ENCODE measurements around the gene POU5F1. TPM values are rescaled to one million over a fixed set of nuclear protein-coding genes. Genes with fewer than 3 reads are reported as not detected.

The POU5F1 gene
- total RNA-seq, 2 experiments from 2014 or later = not detected

DNA sequence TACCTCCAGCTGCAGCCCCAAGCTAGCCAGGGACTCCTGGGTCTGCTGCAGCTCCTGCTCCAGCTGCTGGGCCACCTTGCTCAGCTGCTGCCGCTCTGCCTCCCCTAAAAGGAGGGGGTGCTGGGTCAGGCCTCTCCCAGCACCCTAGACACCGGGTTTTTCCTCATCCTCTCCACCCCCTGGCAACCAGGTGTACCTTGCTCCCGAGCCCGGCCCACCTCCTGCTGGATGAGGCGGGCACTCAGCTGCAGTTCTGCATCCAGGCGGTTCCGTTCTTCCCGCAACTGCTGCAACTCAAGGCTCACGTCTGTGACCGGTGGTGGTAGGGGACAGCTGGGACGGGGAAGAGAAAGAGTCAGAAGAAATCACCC is 25.5 kb downstream of the POU5F1 start:
- no peak overlapping the region for H3K27ac ChIP-seq (ENCODE audit: low read depth in 1 of 2, low read length in 2 of 2)
- ChIA-PET POLR2A (no interaction called here), CTCF (no interaction called here)
- H3K4me3 Mint-ChIP-seq = no peak overlapping the region
- H3K4me1 Mint-ChIP-seq (ENCODE audit: low read depth) = no peaks in the 10 kb centered on the region
- DNase-seq (no peak), ATAC-seq (ENCODE audit: poor library complexity) (no peak)
- peaks cover 15% of the 10 kb centered on the region for H3K36me3 ChIP-seq (ENCODE audit: insufficient read depth, low read length)
- H3K9me3 ChIP-seq (ENCODE audit: control insufficient read depth in 1 of 2, insufficient read depth in 1 of 2, low read length in 2 of 2) = no peaks in the 10 kb centered on the region
- H3K4me1 ChIP-seq (ENCODE audit: insufficient read depth, low read length) = no peaks in the 10 kb centered on the region
- no peaks in the 10 kb centered on the region for H3K27me3 ChIP-seq (ENCODE audit: control insufficient read depth in 1 of 2, insufficient read depth in 2 of 2, low read length in 2 of 2)
- intact Hi-C loops (cut with DNase I, micrococcal nuclease) = loop anchor here in 1 of 2 experiments (5.0 kb wide), 1 partner anchor 32 kb away; no protein-coding TSS in a partner anchor
- peaks cover 17% of the 10 kb centered on the region for H3K36me3 Mint-ChIP-seq (ENCODE audit: low read depth)
- H3K4me3 ChIP-seq (ENCODE audit: low read length) = no peak overlapping the region
- TF ChIP-seq, protein P1, sequence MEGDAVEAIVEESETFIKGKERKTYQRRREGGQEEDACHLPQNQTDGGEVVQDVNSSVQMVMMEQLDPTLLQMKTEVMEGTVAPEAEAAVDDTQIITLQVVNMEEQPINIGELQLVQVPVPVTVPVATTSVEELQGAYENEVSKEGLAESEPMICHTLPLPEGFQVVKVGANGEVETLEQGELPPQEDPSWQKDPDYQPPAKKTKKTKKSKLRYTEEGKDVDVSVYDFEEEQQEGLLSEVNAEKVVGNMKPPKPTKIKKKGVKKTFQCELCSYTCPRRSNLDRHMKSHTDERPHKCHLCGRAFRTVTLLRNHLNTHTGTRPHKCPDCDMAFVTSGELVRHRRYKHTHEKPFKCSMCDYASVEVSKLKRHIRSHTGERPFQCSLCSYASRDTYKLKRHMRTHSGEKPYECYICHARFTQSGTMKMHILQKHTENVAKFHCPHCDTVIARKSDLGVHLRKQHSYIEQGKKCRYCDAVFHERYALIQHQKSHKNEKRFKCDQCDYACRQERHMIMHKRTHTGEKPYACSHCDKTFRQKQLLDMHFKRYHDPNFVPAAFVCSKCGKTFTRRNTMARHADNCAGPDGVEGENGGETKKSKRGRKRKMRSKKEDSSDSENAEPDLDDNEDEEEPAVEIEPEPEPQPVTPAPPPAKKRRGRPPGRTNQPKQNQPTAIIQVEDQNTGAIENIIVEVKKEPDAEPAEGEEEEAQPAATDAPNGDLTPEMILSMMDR (IDR thresholded peaks at IDR 0.05) = no peak
- no peaks in the 10 kb centered on the region for H3K27me3 Mint-ChIP-seq
- H3K27ac Mint-ChIP-seq = no peak overlapping the region
- H3K9me3 Mint-ChIP-seq = no peaks in the 10 kb centered on the region

DNA sequence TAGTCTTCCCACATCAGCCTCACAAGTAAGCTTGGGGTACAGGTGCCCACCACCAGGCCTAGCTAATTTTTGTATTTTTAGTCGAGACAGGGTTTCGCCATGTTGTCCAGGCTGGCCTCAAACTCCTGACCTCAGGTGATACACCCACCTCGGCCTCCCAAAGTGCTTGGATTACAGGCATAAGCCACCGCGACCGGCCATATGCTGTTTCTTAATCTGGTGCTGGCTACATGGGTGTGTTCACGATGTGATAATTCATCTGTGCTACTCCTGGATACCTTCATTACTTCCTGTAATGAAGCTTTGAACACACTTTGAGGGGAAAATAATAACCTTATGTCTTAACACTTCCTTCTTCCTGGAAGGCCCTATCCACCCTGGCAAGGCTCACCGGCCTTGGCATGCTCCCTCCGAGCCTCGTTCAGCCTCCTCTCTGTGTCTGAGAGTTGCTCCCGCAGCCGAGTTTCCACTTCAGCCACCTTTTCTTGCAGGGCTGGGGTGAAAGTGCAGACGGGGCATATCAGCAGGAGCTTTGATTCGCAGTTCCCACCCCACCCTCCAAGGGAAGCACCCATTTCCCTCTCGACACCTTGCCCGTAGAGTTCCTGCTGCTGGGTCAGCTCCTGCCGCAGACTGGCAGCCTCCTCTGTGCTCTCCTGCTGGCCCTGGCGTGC is 26.0 kb downstream of the POU5F1 start:
- no peaks in the 10 kb centered on the region for H3K9me3 ChIP-seq (ENCODE audit: control insufficient read depth in 1 of 2, insufficient read depth in 1 of 2, low read length in 2 of 2)
- DNase-seq (no peak), ATAC-seq (ENCODE audit: poor library complexity) (no peak)
- TF ChIP-seq, protein P1 (IDR thresholded peaks at IDR 0.05) = no peak
- Mint-ChIP-seq H3K36me3 (ENCODE audit: low read depth) (peaks cover 17% of the 10 kb centered on the region), H3K27me3 (no peaks in the 10 kb centered on the region), H3K27ac (no peak overlapping the region), H3K9me3 (no peaks in the 10 kb centered on the region), H3K4me3 (no peak overlapping the region), H3K4me1 (ENCODE audit: low read depth) (no peaks in the 10 kb centered on the region)
- CTCF ChIA-PET = no interaction called here
- no peaks in the 10 kb centered on the region for H3K4me1 ChIP-seq (ENCODE audit: insufficient read depth, low read length)
- no peak overlapping the region for H3K27ac ChIP-seq (ENCODE audit: low read depth in 1 of 2, low read length in 2 of 2)
- intact Hi-C loops (cut with DNase I, micrococcal nuclease) = loop anchor here in 1 of 2 experiments (5.0 kb wide), 1 partner anchor 33 kb away; no protein-coding TSS in a partner anchor
- POLR2A ChIA-PET = no interaction called here
- H3K4me3 ChIP-seq (ENCODE audit: low read length) = no peak overlapping the region
- peaks cover 12% of the 10 kb centered on the region for H3K36me3 ChIP-seq (ENCODE audit: insufficient read depth, low read length)
- no peaks in the 10 kb centered on the region for H3K27me3 ChIP-seq (ENCODE audit: control insufficient read depth in 1 of 2, insufficient read depth in 2 of 2, low read length in 2 of 2)

DNA sequence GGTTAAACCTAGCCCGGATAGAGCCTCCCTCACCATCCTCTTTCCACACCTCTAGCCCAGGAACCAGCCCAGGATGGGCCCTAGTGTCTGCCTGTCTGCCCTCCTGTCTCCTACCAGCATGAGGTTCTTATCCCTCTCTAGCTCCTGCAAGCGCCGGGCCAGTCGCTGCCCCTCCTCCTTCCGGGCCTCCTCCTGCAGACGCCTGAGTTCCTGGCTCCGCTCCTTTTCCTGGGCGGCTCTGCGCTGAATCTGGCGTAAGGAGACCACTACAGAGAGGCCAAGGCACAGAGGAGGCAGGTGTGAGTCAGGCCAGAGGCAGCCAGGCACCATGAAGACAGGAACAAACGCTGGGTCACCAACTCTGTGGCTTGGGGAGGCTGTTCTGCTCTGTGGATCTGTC is 27.3 kb downstream of the POU5F1 start:
- Histone ChIP-seq H3K4me3 (ENCODE audit: low read length) (no peak overlapping the region), H3K9me3 (ENCODE audit: control insufficient read depth in 1 of 2, insufficient read depth in 1 of 2, low read length in 2 of 2) (no peaks in the 10 kb centered on the region), H3K36me3 (ENCODE audit: insufficient read depth, low read length) (peaks cover 12% of the 10 kb centered on the region), H3K27me3 (ENCODE audit: control insufficient read depth in 1 of 2, insufficient read depth in 2 of 2, low read length in 2 of 2) (no peaks in the 10 kb centered on the region), H3K4me1 (ENCODE audit: insufficient read depth, low read length) (no peaks in the 10 kb centered on the region), H3K27ac (ENCODE audit: low read depth in 1 of 2, low read length in 2 of 2) (no peak overlapping the region)
- Mint-ChIP-seq H3K27me3 (no peaks in the 10 kb centered on the region), H3K27ac (no peak overlapping the region), H3K4me1 (ENCODE audit: low read depth) (no peaks in the 10 kb centered on the region), H3K36me3 (ENCODE audit: low read depth) (peaks cover 17% of the 10 kb centered on the region), H3K9me3 (no peaks in the 10 kb centered on the region), H3K4me3 (no peak overlapping the region)
- no peak for ATAC-seq (ENCODE audit: poor library complexity)
- ChIA-PET CTCF (interaction anchor here (0.5 kb wide), 1 partner anchor 50 kb away, joined by 3 read pairs; no protein-coding TSS in a partner anchor), POLR2A (no interaction called here)
- intact Hi-C loops (cut with DNase I, micrococcal nuclease) = loop anchor here in 1 of 2 experiments (1.0 to 5.0 kb wide), 2 partner anchors 34 to 382 kb away; no protein-coding TSS in a partner anchor
- TF ChIP-seq, protein P1 (IDR thresholded peaks at IDR 0.05) = no peak
- no peak for DNase-seq

Data from CD4-positive, alpha-beta T cell (primary cell).